ENCODE results near the gene ACVRL1.

Gene ACVRL1

GRCh38 chr12:51942501-51943000, 35.2 kb downstream of the ACVRL1 start:
- no peak for DNase-seq (ENCODE audit: low spot score)

GRCh38 chr12:51943346-51943745, 36.0 kb downstream of the ACVRL1 start:
- no peak for DNase-seq (ENCODE audit: low spot score)

- DNase-seq (ENCODE audit: low spot score): no peak
Observed at GRCh38 chr12:51944608-51945233, 37.4 kb downstream of the ACVRL1 start.

GRCh38 chr12:51947246-51947996, 40.1 kb downstream of the ACVRL1 start:
- no peak for DNase-seq (ENCODE audit: low spot score)

- no peak for DNase-seq (ENCODE audit: low spot score)
Observed at GRCh38 chr12:51948066-51948465, 40.8 kb downstream of the ACVRL1 start.

- no peak for DNase-seq (ENCODE audit: low spot score)
Observed at GRCh38 chr12:51949342-51950030, 42.2 kb downstream of the ACVRL1 start.

GRCh38 chr12:51950682-51951198, 43.4 kb downstream of the ACVRL1 start:
- no peak for DNase-seq (ENCODE audit: low spot score)

GRCh38 chr12:51951199-51951842, 44.0 kb downstream of the ACVRL1 start, which contains the start of gene ACVR1B:
Gene ACVR1B, plus strand, starts transcription at chr12:51951699. Its CDS starts 45 bp downstream, at chr12:51951744.
- peak; percentile 79 for DNase-seq (ENCODE audit: low spot score)

- DNase-seq (ENCODE audit: low spot score): no peak
Observed at GRCh38 chr12:51951843-51952722, 44.8 kb downstream of the ACVRL1 start.

- DNase-seq (ENCODE audit: low spot score): no peak
Observed at GRCh38 chr12:51953089-51953488, 45.8 kb downstream of the ACVRL1 start.

- no peak for DNase-seq (ENCODE audit: low spot score)
Observed at GRCh38 chr12:51953864-51954263, 46.6 kb downstream of the ACVRL1 start.

- DNase-seq (ENCODE audit: low spot score): no peak
Observed at GRCh38 chr12:51954561-51955361, 47.5 kb downstream of the ACVRL1 start.

GRCh38 chr12:51955702-51956101, 48.4 kb downstream of the ACVRL1 start:
- DNase-seq (ENCODE audit: low spot score): no peak

- no peak for DNase-seq (ENCODE audit: low spot score)
Observed at GRCh38 chr12:51958542-51958941, 51.2 kb downstream of the ACVRL1 start.

- no peak for DNase-seq (ENCODE audit: low spot score)
Observed at GRCh38 chr12:51959211-51959610, 51.9 kb downstream of the ACVRL1 start.

- DNase-seq (ENCODE audit: low spot score): no peak
Observed at GRCh38 chr12:51959921-51960320, 52.6 kb downstream of the ACVRL1 start.

- no peak for DNase-seq (ENCODE audit: low spot score)
Observed at GRCh38 chr12:51960488-51960887, 53.2 kb downstream of the ACVRL1 start.

- DNase-seq (ENCODE audit: low spot score): no peak
Observed at GRCh38 chr12:51960890-51961289, 53.6 kb downstream of the ACVRL1 start.

- no peak for DNase-seq (ENCODE audit: low spot score)
Observed at GRCh38 chr12:51961834-51962233, 54.5 kb downstream of the ACVRL1 start.

- no peak for DNase-seq (ENCODE audit: low spot score)
Observed at GRCh38 chr12:51962737-51963136, 55.4 kb downstream of the ACVRL1 start.
